HG03575 (cell line): ENCODE measurements around the gene SLC2A9.

ENCODE experiments used
- ATAC-seq: cut with Tn5 transposase; IDR thresholded peaks from one replicate; pipeline ENCODE4 v1.9.1; 2021; ENCODE audit not compliant: unreplicated experiment, insufficient number of reproducible peaks, low FRiP score; ENCODE audit errors: extremely low read depth

SLC2A9 gene

DNA sequence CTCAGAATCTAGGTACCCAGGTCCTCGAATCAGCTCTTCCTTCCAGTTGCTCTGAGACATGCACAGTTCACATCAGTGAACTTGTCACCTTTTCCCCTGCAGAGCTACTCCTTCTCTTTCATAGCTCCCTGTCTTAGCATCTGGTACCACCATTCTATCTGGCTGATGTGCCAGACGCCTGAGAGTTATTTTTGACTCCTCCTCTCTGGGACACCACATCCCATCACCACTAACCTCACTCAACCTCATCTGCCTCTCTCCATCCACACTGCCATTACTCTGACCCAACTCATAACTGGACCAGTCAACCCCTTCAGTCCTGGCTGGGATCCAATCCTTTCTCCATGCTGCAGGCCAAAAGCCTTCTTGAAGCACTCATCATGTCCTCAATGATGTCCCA lies 44.5 kb downstream of the SLC2A9 start:
- no peak for ATAC-seq

DNA sequence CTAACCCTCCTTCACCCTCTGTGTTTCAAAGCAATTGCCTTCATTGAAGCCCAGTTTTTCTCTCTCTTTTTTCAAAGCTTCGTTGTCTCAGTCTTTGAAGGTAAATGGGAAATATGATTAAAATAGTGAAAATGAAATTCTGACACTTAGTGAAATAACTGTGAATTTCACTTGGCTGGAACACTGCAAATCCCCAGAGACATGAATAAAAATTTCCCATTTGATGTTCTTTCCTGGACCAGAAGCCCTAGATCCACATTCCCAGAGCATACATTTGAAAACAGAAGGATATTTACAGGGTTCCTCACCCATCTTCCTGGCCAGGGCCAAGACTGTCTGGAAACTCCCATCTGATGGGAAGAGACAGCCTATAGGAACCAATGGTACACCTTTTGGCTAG lies 45.0 kb downstream of the SLC2A9 start:
- no peak for ATAC-seq

DNA sequence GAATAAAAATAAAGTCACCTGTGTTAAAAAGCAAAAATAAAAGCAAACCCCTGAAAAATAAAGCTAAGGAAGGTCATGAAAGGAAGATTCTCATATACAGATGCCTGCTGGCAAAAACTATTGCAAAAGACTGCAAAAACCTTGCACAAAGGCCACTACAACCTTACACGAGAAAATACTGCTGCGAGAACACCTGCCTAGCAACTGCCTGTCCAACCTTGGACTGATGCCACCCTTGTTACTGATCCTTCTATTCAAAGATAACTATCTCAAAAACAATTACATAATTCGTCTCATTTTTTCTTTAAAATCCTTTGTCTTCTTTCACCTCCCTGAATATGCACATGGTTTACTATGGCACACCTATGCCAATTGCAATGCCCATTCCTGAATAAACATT lies 49.6 kb downstream of the SLC2A9 start:
- no peak for ATAC-seq

DNA sequence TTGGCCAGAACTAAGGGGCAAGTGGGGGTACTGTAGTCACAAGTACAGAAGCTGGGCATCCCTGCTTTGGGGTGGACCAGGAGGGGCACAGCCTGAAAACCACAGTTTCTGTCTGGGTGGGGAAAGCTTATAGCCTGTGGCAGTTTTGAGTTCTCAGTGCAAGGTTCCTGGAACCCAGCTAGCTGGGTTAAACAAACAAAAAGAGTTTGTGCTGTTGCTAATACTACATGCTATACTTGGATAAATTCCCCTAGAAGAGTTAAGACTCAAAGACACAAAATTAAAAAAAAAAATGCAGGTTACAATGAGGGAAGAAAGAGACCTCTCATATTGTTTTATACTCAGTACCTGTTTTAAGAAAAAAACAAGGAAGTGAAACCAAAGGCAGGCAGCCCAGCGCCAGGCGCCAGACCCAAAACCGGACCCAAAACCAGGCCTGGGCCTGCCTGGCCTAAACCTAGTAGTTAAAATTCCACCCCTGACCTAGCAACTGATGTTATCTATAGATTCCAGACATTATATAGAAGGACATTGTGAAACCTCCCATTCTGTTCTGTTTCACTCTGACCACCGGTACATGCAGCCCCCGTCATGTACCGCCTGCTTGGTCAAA lies 50.8 kb downstream of the SLC2A9 start:
- ATAC-seq, result peak; percentile 60

DNA sequence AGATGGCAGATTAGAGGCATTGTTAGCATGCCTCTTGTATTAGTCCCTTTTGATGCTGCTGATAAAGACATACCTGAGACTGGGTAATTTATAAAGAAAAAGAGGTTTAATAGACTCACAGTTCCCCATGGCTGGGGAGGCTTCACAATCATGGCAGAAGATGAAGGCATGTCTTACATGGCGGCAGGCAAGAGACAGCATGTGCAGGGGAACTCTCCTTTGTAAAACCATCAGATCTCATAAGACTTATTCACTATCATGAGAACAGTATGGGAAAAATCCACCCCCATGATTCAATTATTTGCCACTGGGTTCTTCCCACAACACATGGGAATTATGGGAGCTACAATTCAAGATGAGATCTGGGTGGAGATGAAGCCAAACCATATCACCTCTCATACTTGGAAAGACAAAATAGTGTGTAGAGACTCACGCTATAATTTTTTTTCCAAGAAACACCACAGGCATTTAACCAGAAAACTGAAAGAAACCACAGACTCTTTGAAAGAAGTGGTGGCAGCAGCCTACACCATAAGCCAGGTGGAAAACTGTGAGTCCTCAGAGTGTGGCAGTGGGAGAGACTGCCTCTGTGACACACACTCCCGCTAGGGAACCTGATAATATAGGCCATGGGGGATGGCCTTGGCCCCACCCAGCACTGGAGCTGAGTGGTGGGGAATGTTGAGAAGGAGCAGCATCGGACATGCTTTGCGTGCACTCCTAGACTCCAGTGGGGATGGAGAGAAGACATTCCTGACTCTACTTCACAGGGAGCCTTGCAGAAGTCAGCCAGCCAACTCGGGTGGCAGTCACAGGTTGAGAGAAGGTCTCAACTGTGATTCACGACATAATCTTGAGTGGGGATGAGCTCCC lies 51.5 kb downstream of the SLC2A9 start:
- no peak for ATAC-seq

DNA sequence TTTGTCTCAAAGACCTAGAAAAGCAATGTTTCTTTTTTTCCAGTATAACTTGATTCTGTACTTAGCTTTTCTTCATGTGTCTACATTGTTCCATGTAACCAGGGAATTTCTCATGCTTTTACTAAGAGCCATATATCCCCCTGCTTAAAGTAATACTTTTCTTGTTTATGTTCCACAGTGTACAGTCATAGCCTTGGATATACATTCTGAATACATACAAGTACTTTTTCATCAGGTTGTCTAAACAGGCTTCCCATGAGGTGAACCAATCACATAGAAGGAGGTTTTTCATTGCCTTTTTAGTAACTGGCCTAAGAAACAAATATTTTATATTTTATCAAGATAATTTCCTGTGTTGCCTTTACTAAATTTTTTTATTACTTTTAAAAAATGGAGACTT lies 52.8 kb downstream of the SLC2A9 start:
- no peak for ATAC-seq

DNA sequence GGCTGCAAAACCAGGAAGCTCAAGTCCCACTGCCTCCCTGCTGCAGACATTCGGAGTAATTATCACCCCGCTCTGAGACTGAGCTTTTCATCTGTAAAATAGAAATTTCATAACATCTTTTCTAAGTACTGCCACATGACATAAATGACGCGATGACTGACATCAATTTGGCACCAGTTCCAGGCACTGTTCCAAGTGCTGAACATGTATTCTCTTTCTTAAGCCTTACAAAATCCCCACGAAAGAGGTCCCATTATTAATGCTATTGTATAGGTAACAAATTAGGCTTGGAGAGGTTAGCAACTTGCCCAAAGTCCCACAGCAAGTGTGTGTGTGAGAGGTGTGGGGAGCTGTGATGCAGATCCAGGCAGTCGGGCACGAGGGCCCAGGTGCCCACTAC lies 56.4 kb downstream of the SLC2A9 start:
- no peak for ATAC-seq

DNA sequence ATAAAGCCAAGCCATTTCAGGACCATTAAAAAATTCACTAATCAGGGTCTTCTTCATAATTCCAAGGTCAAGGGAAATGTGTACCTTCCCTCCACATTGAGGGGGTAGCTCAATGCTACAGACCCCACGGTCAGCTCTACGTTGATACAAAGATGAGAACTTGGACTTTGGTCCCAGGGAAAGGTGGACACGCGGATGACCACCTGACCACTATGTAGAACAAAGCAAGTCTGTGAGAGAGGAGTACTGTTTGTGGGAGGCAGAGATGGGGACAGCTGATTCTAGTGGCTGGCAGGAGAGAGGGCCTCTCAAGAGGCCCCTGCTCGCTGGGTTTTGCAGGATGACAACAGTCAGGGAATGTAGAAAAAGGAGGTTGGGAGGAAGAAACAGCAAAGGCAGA lies 58.0 kb downstream of the SLC2A9 start:
- no peak for ATAC-seq

DNA sequence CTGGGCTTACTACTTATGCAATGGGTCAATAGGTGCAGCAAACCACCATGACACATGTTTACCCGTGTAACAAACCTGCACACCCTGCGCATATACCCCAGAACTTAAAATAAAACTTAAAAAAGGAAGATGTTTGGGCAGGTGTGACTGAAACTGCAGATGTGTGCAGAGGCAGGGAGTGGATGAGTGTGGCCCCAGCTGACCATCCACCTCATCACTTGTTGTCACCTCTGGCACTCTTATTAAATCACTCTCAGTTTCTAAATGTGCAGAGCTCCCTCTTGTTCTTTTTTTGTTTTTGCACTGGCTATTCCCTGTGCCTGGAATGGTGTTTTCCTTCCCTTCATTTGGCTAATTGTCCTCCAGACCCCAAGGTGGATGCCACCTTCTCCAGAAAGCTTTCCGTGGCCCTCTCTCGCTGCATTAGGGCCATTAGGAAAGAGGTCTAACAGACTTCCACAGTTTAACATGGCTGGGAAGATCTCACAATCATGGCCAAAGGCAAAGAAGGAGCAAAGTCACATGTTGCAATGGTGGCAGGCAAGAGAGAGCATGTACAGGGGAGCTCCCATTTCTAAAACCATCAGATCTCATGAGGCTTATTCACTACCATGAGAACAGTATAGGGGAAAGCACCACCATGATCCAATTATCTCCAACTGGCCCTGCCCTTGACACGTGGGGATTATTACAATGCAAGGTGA lies 58.5 kb downstream of the SLC2A9 start:
- ATAC-seq, result no peak

DNA sequence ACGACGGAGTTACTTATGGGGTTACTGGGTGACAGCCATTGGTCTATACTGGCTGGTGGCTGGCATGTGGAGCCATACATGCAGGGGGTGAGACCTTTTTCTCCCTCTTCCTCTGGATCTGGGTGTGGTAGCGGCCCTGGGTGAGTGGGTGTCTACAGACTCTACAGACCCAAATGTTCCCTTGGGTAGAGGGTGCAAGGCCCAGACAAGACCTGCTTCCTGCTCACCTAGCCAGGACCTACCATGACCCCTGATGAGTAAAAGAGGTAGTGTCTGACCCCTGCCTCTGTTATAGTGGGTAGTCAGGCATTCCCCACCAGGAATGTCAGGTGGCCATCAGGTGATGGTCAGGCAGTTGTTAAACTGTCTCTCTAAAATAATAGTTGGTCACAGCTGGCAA lies 66.8 kb downstream of the SLC2A9 start:
- no peak for ATAC-seq

DNA sequence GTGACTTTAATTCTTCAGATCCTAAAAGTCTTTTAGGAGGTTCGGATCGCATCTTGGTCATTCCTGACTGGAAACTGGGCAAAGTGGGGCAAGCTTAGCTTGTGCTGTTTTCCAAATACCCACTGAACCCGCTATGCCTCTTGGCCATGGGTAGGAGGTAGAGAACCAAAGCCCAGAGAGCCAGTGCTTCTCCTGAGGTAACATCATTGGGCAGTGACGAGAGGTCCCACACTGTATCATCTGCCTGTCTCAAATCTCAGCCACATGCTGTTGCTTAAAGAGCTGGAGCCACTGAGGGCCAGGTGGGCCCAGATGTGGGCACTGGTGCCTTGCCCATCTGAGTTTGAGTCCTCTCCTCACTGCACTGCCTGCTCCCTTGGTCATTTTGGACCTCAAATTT lies 68.2 kb downstream of the SLC2A9 start:
- no peak for ATAC-seq

DNA sequence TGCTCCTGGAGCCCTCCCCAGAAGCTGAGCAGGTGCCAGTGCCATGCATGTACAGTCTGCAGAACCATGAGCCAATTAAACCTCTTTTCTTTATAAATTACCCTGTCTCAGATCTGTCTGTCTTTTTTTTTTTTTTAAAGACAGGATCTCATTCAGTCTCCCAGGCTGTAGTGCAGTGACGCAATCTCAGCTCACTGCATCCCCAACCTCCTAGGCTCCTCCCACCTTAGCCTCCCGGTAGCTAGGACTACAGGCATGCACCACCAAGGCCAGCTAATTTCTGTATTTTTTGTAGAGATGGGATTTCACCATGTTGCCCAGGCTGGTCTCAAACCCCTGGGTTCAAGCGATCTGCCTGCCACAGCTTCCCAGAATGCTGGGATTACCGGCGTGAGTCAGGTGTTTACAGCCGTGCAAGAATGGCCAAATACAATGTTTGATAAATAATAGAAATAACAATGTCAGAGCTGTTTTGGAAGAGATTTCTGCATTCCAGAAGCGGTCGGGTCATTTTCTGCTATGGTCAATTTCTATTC lies 68.8 kb downstream of the SLC2A9 start:
- ATAC-seq, result no peak

DNA sequence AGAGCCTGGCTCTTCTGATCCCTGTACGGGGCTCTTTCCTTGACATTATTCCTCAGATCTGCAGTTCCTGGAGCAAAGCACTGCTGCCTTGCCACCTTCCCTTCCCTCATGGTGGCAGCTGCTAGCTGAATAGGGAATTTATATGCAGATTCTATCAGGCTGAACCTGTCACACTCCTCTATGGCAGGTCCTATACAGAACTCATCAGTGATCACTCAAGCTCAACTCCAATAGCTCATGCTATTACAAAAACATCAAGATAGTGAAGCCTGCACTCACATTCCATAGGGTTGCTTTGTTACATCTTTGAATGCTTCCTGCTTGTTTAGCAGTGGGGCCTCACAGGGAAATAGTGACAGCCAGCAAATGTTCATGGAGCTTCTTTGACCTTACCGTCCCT lies 71.7 kb downstream of the SLC2A9 start:
- no peak for ATAC-seq

DNA sequence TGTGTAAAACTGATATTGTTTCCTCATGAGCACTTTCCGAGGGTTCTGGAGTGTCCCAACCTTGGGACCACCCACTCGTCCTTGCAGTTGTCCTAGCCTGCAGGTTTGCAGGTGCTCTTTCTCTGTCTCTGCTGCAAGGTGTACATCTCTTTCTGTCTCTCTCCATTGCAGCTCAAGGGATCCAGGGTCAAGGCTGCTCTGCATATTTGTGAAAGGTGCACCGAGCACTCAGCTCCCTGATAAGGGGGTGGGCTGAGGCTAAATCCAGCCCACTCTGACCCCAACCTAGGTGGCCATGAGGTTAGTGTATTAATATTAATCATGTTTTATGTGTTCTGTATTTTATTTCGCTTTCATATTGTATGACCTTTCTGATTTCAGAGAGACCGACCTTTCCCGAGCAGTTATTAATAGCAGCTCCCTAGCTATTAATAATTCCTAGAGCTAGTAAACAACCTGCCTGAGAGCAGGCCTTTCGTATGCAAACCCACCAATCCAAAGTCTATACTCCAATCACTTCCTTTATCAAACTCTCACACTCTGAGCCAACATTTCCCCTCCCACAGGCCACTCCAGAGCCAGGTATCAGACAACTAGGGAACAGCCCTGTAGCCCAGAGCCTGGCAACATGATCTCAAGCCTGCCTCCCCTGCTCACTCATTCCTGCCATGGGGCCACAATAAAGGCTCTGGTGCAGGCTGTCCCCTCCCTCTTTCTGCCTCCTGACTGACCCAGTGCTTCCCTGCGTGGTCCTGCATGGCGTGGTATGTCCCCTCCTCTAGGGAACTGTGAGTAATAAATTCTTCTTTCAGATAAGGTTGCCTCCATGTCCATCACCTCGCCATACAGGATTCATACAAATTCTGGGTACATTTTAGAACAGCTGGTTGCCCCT lies 73.9 kb downstream of the SLC2A9 start:
- ATAC-seq, result no peak

DNA sequence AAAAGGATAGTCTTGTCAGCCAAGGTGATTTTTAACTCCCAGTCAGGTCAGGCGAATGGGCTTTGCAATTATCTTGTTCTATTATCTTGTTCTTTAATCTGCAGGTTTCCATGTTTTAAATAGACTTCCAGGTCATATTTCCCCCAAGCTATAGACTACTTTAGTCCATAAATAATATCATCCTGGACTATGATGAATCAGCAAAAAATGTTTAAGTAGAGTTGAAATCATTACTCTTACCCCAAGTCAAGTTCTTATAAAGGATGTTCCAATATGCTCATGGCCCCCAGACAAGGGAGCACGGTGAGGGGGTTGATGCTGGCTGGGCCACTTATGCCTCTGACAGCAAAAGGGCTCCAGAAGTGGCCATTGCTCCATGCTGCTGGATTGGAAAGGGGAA lies 75.1 kb downstream of the SLC2A9 start:
- no peak for ATAC-seq

DNA sequence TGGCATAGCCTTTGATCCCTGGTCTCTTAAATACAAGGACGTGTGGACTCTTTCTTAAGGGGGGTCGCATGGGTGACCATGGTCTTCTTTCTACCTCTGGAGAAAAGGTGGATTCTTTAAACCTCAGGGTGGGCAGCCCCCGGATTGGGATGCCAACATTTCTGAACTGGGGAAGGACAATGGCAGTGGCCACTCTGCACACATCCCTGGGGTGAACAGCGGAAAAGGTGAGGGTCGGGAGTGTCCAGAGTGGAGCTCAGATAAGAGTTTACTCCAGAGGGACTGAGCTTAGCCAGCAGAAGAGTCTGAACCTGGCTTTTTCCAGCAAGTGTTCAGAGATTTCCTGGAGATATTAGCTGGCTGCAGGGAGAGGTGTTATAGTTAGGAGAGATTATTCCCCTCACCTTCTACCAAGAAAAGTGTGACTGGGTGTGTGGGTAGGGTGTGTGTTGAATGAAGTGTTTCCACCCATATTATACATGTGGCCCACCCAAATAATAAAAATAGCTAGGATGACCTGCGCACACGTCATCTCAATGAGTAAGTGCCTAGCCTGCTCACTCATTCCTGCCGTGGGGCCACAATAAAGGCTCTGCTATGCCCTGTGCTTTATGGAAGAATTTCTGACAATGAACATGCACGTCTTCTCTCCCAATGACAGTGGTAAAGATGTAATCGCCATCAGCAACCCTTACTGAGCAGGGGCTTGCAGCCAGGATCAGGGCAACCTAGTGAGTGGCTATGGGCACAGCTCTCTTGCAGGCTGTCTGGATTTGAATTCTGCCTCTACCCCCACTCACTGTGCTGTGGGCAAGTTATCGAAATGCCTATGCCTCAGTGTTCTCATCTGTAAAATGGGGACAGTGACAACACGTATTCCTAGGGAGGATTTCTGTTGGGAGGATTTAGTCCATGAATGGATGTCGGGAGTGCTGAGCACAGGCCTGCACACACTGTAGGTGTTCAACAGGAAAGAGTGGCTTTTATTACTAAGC lies 76.6 kb downstream of the SLC2A9 start:
- ATAC-seq, result no peak

DNA sequence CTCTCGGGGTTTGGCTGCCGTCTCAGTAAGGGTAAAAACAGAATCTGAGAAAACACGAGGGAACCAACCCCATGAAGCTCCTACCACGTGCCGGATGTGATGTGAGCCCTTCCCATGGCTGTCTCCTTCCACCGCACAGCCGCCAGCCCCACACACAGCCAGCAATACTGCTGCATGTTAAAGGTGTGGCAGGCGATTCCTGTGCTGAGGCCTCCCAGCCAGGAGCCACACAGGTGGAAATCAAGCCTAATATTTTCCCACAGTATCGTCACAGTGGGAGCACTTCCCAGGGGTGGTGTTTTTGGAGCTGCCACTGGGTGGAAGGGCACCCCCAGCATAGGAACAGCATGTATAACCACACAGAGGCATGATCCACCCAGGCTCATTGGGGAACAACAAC lies 77.5 kb downstream of the SLC2A9 start:
- no peak for ATAC-seq
